ENCODE measurements around the gene FBXO24. TPM values are rescaled to one million over a fixed set of nuclear protein-coding genes. Genes with fewer than 3 reads are reported as not detected.

The FBXO24 gene
- polyA plus RNA-seq, 1 of the 3 experiments (the other 2 are of a cell fraction), result 0.94 TPM

DNA sequence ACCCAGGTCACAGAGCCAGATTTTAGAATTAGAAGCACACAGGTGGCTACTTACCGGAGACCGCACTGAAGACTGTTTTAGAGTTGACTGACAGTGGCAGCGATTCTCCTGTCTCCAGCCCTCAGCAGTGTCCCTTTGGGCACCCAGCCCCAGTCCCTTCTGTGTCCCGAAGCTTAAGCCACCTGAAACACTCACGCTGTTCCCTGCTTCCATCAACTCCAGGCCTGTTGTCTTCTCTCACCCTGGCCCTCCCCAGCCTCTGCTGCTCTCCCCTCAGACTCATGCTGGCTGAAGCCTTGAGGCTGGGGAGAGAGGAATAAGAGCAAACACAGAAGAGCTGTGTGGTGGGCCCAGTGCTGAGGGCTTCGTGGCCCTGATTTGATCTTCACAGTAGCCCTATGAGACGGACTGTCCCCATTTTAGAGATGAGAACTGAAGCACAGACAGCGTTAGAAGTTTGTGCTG, 23.0 kb upstream of the FBXO24 start (continued):
- no peak for TF ChIP-seq ELF1 (IDR thresholded peaks at IDR 0.05)
- TF ChIP-seq RCOR1 (IDR thresholded peaks at IDR 0.05; ENCODE audit: low read length), result no peak
- no peak for TF ChIP-seq YY1 (IDR thresholded peaks at IDR 0.05; ENCODE audit: low read depth)
- no peak for TF ChIP-seq RAD21 (IDR thresholded peaks at IDR 0.05; ENCODE audit: low read length)
- no peak for TF ChIP-seq SIN3A (IDR thresholded peaks at IDR 0.05; ENCODE audit: borderline replicate concordance, low read depth, low read length)
- TF ChIP-seq FOSL2 (IDR thresholded peaks at IDR 0.05; ENCODE audit: borderline replicate concordance, low read depth), result no peak

GRCh38 chr7:100563809-100564400, 22.2 kb upstream of the FBXO24 start:
- 27% methylated on average over 12 of the region's 12 CpGs for WGBS (ENCODE audit: low lambda C conversion rate)
- no peak overlapping the region for H3K9ac ChIP-seq
- H3K27me3 ChIP-seq (ENCODE audit: insufficient read depth), result no peaks in the 10 kb centered on the region
- H3K36me3 ChIP-seq (replicated peaks in 1 of 2; ENCODE audit: control insufficient read depth in 1 of 2, insufficient read depth in 2 of 2, low read length in 1 of 2), result peaks cover 0 to 3% of the 10 kb centered on the region in 2 experiments
- H3K79me2 ChIP-seq (ENCODE audit: insufficient read depth), result no peaks in the 10 kb centered on the region
- CTCF ChIA-PET, result interaction anchor here (0.6 to 16.6 kb wide), 52 partner anchors 9 to 288 kb away, joined by 3 to 398 read pairs (median 4); partner anchors contain the start of genes ACTL6B, AGFG2, FBXO24 and GIGYF1
- POLR2A ChIA-PET, result interaction anchor here (1.5 kb wide), 1 partner anchor 22 kb away, joined by 3 read pairs; no protein-coding TSS in a partner anchor
- no peak overlapping the region for H3K4me2 ChIP-seq
- peaks cover 9% of the 10 kb centered on the region for H3F3A ChIP-seq (replicated peaks; ENCODE audit: insufficient read depth)
- no peaks in the 10 kb centered on the region for H4K20me1 ChIP-seq (ENCODE audit: insufficient read depth)
- no peaks in the 10 kb centered on the region for H3K9me2 ChIP-seq
- no peak overlapping the region; a peak in 1 of 4 replicates for H3K27ac ChIP-seq (ENCODE audit: low read depth in 2 of 2, low read length in 1 of 2)
- H3K4me1 ChIP-seq (ENCODE audit: control insufficient read depth in 1 of 2, insufficient read depth in 2 of 2, low read depth in 1 of 2, low read length in 1 of 2), result peaks cover 0 to 24% of the 10 kb centered on the region in 2 experiments; a peak in 1 of 4 replicates
- H3K4me3 ChIP-seq (ENCODE audit: low read depth in 2 of 2, low read length in 1 of 2), result no peak overlapping the region; a peak in 1 of 4 replicates
- H3K9me3 ChIP-seq, result no peaks in the 10 kb centered on the region
- peak; percentile 95 for DNase-seq
- no peak overlapping the region for H2AFZ ChIP-seq (ENCODE audit: low read depth)
- TF ChIP-seq TCF12 (IDR thresholded peaks at IDR 0.05), result no peak
- TF ChIP-seq NRF1 (IDR thresholded peaks at IDR 0.05; ENCODE audit: low read depth, low read length), result no peak
- no peak for TF ChIP-seq RCOR1 (IDR thresholded peaks at IDR 0.05; ENCODE audit: low read length)
- TF ChIP-seq, protein P1, sequence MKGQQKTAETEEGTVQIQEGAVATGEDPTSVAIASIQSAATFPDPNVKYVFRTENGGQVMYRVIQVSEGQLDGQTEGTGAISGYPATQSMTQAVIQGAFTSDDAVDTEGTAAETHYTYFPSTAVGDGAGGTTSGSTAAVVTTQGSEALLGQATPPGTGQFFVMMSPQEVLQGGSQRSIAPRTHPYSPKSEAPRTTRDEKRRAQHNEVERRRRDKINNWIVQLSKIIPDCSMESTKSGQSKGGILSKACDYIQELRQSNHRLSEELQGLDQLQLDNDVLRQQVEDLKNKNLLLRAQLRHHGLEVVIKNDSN (IDR thresholded peaks at IDR 0.05; ENCODE audit: borderline replicate concordance, low read depth), result no peak
- no peak for TF ChIP-seq FOXJ3 (CRISPR knock-in tag; IDR thresholded peaks at IDR 0.05)
- TF ChIP-seq MXI1 (IDR thresholded peaks at IDR 0.05; ENCODE audit: low read depth, low read length), result no peak
- no peak for TF ChIP-seq RFX5 (IDR thresholded peaks at IDR 0.05; ENCODE audit: low read length)
- peak; percentile 84 for TF ChIP-seq RAD21 (IDR thresholded peaks at IDR 0.05; ENCODE audit: low read length)
- no peak for TF ChIP-seq REST (IDR thresholded peaks at IDR 0.05; ENCODE audit: low read depth, low read length)
- TF ChIP-seq FOSL2 (IDR thresholded peaks at IDR 0.05; ENCODE audit: borderline replicate concordance, low read depth), result no peak
- TF ChIP-seq, protein P2, sequence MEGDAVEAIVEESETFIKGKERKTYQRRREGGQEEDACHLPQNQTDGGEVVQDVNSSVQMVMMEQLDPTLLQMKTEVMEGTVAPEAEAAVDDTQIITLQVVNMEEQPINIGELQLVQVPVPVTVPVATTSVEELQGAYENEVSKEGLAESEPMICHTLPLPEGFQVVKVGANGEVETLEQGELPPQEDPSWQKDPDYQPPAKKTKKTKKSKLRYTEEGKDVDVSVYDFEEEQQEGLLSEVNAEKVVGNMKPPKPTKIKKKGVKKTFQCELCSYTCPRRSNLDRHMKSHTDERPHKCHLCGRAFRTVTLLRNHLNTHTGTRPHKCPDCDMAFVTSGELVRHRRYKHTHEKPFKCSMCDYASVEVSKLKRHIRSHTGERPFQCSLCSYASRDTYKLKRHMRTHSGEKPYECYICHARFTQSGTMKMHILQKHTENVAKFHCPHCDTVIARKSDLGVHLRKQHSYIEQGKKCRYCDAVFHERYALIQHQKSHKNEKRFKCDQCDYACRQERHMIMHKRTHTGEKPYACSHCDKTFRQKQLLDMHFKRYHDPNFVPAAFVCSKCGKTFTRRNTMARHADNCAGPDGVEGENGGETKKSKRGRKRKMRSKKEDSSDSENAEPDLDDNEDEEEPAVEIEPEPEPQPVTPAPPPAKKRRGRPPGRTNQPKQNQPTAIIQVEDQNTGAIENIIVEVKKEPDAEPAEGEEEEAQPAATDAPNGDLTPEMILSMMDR (IDR thresholded peaks at IDR 0.05), result peak; percentile 98
- TF ChIP-seq TEAD4 (IDR thresholded peaks at IDR 0.05; ENCODE audit: borderline replicate concordance, insufficient read depth), result no peak
- no peak for TF ChIP-seq ELF1 (IDR thresholded peaks at IDR 0.05)
- TF ChIP-seq ZBTB33 (IDR thresholded peaks at IDR 0.05; ENCODE audit: borderline replicate concordance, low read depth), result no peak
- TF ChIP-seq GATA2 (CRISPR knock-in tag; IDR thresholded peaks at IDR 0.05), result no peak
- peak; percentile 26; the same call in 1 of the 2 replicates for TF ChIP-seq SIN3A (IDR thresholded peaks at IDR 0.05; ENCODE audit: borderline replicate concordance, low read depth, low read length)
- TF ChIP-seq POLR2AphosphoS5 (IDR thresholded peaks at IDR 0.05; ENCODE audit: low read depth, low read length), result no peak
- TF ChIP-seq YY1 (IDR thresholded peaks at IDR 0.05; ENCODE audit: low read depth), result no peak
- TF ChIP-seq SMC3 (IDR thresholded peaks at IDR 0.05; ENCODE audit: low read depth, low read length), result peak; percentile 95
- TF ChIP-seq, protein P3, sequence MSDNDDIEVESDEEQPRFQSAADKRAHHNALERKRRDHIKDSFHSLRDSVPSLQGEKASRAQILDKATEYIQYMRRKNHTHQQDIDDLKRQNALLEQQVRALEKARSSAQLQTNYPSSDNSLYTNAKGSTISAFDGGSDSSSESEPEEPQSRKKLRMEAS (IDR thresholded peaks at IDR 0.05; ENCODE audit: low read depth), result no peak
- TF ChIP-seq RXRA (IDR thresholded peaks at IDR 0.05; ENCODE audit: borderline replicate concordance, low read depth), result no peak
- no peak for TF ChIP-seq FOXM1 (IDR thresholded peaks at IDR 0.05; ENCODE audit: low read depth)
